Activated CD4-positive, alpha-beta T cell treated with anti-CD3 and anti-CD28 coated beads for 4 hours (primary cell): Measurements from ENCODE around the gene CPT1A.

Experiments used
- DNase-seq, 2 donors: peaks; one replicate each; pipeline ENCODE4 v3.0.0-alpha.2; 2020

CPT1A gene

GRCh38 chr11:68783216-68783821, 58.4 kb downstream of the CPT1A start:
- no peak for DNase-seq

- no peak for DNase-seq
These were observed 59.0 kb downstream of the CPT1A start for GRCh38 chr11:68782711-68783110.

GRCh38 chr11:68780829-68781228, 60.9 kb downstream of the CPT1A start:
- no peak for DNase-seq

- DNase-seq, result no peak
These were observed 63.5 kb downstream of the CPT1A start for GRCh38 chr11:68778205-68778604.

- no peak for DNase-seq
These were observed 65.1 kb downstream of the CPT1A start for GRCh38 chr11:68776442-68777235.

- DNase-seq, result no peak
These were observed 65.7 kb downstream of the CPT1A start for GRCh38 chr11:68775951-68776388.

- DNase-seq, result no peak
These were observed 67.5 kb downstream of the CPT1A start for GRCh38 chr11:68774194-68774585.

- no peak for DNase-seq
These were observed 68.1 kb downstream of the CPT1A start for GRCh38 chr11:68773521-68774193.

GRCh38 chr11:68772936-68773335, 68.8 kb downstream of the CPT1A start:
- no peak for DNase-seq

GRCh38 chr11:68770781-68771180, 70.9 kb downstream of the CPT1A start:
- no peak for DNase-seq

GRCh38 chr11:68767672-68768071, 74.0 kb downstream of the CPT1A start:
- no peak for DNase-seq

GRCh38 chr11:68766786-68767185, 74.9 kb downstream of the CPT1A start:
- no peak for DNase-seq

GRCh38 chr11:68764746-68765145, 77.0 kb downstream of the CPT1A start:
- DNase-seq, result no peak

GRCh38 chr11:68763926-68764657, 77.6 kb downstream of the CPT1A start:
- no peak for DNase-seq

GRCh38 chr11:68763181-68763721, 78.5 kb downstream of the CPT1A start:
- DNase-seq, result no peak

GRCh38 chr11:68762481-68762880, 79.2 kb downstream of the CPT1A start:
- no peak for DNase-seq

GRCh38 chr11:68761801-68762200, 79.9 kb downstream of the CPT1A start:
- no peak for DNase-seq

GRCh38 chr11:68759991-68760390, 81.7 kb downstream of the CPT1A start:
- no peak for DNase-seq

GRCh38 chr11:68757711-68758110, 84.0 kb downstream of the CPT1A start:
- DNase-seq, result no peak

GRCh38 chr11:68756171-68756766, 85.4 kb downstream of the CPT1A start:
- no peak for DNase-seq

- DNase-seq, result no peak
These were observed 88.4 kb downstream of the CPT1A start for GRCh38 chr11:68753300-68753699.

- DNase-seq, result peak; percentile 96
These were observed 90.3 kb downstream of the CPT1A start, which contains the start of gene TESMIN for GRCh38 chr11:68751331-68751856. TSS of gene TESMIN (minus strand) at chr11:68751520. CDS start at chr11:68750660, 860 bp downstream.
